ENCODE measurements around the gene FOXK1.

The FOXK1 gene

DNA sequence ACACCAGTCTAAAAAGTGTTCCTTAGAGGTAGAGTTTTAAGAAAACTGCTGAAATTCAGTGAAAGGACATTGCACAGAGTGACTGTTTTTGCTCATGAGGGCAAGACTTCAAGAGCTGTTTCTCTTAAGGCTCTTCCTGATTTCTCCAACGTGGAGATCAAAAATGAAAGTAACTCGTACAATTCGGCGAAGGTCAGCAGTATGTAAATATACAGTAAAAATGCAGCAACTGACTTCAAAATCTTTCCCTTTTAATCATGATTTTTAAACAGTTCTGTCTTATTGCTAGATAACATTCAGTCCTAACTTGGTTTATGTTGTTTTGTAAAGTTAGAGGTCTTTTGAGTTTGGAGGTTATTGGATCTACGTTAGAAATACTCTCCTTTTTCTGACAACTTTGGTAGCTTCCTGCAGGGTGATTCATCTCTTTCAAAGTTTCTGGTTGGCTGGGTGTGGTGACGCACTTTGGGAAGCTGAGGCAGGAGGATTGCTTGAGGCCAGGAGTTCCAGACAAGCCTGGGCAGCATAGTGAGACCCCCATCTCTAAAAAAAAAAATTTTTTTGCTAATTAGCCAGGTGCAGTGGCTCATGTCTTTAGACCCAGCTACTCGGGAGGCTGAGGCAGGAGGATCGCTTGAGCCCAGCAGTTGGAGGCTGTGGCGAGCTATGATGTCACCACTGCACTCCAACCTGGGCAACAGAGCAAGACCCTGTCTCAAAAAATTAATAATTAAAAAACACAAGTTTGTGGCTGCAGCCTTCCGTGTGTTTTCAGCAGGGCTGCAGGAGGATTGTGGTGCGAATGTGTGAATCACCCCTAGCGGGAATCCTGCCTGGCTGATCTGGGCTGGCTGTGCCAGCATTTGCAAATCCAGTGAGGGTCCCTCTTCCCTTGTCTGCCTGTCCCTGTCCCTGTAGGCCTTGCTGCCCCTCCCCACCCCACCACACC lies 64.2 kb downstream of the FOXK1 start:
- DNase-seq, result peak; percentile 45

DNA sequence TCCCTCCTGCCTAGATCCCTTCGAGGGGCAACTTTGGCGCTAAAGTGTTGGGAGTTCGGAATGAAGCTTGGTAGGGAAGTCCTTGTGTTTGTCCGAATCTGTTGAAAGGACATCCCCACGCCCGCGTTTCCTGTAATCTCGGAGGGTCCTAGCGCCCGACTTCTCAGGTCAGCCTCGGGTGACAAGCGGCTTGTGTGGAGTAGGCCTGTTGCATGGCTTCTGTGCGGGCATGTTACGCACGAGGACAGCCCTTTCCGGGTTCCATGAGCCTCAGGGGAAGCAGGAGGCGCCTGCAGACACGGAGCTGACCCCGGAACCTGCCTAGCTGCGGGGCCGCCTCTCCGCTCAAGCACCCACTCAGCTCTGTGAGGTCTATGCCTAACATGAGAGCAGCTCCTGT lies 64.9 kb downstream of the FOXK1 start:
- no peak for DNase-seq

DNA sequence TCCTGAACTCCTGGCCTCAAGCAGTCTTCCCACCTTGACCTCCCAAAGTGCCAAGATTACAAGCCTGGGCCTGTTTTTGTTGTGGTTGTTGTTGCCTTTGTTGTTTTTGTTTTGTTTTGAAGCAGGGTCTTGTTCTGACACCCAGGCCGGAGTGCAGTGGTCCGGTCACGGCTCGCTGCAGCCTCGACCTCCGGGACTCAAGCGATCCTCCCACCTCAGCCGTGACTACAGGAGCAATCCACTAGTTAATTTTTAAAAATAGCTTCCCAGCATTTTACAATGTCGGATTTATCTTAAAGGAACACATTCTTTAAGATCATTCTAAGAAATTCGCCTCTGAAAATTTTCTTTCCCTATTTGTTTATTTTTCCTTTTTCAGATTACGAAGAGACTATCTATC lies 65.7 kb downstream of the FOXK1 start:
- no peak for DNase-seq

DNA sequence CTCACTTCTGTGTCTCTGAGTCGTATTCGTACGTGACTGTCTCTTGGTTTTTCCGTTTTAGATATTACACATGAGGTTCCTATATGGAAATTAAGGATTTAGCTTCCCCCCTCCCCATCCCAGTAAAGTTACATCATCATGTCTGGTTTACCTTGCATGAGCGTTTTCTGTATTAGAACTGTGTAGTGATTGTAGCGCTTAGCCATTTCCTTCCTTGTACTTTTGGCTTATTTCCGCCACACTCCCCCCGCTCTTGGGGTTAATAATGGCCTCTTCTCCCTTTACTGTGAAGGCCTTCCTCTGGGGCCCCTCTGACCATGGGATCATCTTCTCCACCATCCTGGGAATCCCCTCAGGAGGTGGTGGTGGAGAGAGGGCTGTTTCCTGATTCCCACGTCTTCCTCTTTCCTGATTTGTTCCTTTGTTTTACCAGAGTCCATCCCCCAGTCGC lies 66.2 kb downstream of the FOXK1 start:
- DNase-seq, result no peak

DNA sequence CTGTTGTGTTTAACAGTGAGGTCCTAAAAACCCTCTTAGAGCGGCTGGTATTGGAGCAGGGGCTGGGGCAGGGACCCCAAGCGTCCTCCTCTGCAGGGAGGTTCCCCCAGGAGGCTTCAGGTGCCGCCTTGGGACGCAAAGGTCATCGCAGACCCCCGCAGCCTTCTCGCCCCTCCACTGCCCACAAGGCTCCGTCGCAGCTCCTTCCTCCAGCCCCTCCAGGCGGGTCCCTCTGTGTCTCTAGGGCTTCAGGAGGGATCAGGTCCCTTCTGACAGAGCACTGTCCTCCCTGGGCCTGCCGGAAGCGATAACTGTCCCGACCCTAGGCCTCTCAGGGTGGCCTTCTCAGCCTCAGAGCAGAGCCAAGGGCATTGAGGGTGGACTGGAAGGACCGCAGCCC lies 67.3 kb downstream of the FOXK1 start:
- DNase-seq, result no peak

DNA sequence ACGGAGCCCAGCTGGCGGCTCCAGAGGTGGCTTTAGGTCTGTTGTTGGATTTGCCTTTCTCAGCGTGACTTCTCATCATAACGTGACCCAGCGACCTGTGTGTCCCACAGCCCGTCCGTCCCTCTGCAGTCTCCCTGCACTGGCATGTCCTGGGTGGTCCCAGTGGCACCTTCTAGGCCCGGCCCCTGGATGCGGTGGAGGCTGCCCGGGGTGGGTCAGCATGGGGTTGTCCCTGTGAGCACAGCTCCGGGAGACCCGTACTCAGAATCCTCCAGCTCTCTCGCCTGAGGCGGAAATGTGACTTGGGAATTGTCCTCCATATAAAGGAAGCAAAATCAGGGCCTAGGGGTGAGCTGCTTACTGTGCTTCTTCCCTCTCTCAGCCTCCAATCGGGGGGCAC lies 67.7 kb downstream of the FOXK1 start:
- no peak for DNase-seq

DNA sequence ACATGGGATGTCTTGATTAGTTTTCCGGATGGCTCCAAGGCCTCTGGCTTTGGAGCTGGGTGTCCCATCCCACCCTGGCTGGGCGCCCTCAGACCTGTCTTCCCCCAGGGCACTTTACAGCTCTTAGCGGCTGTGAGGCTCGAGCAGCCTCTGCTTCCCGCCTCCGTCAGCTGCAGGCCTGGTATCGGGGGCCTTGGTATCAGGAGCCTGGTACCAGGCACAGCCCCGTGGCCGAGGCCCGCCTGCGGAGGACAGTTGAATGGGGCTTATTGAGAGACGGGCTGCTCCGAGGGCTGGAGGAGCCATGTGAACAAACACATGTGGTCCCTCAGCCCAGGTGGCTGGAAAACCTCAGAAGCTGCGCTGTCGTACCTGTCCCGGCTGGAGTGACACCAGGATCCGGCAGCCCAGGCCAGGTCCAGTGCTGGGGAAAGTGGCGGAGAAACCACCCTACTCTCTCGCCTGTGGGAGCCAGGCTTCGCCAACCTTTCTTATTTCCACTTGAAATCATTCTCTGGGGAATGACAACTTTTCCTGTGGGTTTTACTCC lies 69.4 kb downstream of the FOXK1 start:
- no peak for DNase-seq

DNA sequence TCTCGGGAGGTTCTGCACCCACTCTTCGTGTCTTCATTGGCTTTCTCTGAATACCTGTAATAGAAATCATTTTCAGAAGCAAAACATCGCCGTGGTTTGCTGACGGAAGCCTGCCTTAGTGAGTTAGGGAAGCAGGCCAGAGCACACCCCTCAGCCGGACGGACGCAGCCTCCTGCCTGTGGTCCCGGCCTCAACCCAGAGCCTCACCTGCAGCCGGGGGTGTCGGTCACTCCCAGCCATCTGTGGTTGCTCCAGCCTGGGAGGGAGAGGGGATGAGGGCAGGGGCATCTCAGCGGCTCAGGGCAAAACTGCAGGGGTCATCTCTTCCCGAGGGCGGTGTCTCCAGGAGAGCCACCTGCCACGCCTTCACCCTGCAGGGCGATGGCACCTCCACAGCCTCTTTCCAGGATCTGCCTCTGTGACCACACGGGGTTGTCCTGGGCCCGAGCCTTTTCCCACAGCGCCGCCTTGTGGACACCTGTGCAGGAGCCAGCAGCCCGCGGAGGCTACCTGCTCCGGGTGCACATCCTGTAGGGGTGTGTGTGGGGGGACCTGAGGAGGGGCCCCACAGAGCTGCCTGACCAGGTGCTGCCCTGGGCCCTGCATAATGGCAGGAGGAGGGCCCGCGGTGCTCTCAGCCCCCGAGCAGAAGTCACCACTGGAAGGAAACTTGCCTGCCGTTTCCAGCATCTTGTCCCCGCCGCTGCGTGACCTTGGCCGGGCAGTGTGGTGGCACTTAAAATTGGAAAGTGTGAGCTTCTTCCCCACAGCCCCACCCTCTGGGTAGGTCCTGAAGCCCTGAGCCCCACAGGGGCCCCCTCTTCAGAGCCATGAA lies 71.7 kb downstream of the FOXK1 start:
- peak; percentile 85 for DNase-seq

DNA sequence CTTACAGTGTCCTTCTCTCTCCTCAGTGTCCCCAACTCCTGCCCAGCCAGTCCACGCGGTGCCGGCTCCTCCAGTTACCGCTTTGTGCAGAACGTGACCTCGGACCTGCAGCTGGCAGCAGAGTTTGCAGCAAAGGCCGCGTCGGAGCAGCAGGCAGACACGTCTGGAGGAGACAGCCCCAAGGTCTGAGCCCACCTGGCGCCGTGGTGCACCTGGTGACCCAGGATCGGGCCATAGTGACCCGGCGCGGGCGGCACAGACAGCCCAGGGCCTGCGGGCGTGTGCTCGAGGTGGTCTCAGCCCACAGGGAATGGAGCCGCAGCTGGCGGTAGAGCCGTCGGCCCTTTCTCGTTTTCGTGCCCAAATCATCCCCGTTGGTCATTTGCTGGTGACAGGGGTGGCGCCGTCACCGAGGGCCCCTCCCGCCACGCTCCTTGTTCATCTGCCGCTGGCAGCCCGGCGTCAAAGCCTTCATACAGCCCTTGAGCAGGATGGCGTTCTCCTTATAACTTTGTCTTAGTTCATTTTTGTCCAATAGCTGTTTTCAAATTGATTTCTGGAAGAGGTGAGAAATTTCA lies 72.4 kb downstream of the FOXK1 start:
- no peak for DNase-seq

DNA sequence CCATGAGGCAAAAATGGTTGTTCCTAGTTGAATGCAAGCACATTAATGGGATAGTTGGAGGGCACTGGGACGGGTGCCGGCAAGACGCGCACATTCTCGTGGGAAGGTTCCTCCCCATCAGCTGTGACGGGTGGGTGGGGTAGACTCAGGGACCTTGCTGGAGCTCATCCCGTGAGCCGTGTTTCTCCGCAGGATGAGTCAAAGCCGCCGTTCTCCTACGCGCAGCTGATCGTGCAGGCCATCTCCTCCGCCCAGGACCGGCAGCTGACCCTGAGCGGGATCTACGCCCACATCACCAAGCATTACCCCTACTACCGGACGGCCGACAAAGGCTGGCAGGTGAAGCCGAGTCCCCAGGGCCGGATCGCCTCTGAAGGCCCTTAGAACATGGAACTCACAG lies 73.0 kb downstream of the FOXK1 start:
- DNase-seq, result no peak

DNA sequence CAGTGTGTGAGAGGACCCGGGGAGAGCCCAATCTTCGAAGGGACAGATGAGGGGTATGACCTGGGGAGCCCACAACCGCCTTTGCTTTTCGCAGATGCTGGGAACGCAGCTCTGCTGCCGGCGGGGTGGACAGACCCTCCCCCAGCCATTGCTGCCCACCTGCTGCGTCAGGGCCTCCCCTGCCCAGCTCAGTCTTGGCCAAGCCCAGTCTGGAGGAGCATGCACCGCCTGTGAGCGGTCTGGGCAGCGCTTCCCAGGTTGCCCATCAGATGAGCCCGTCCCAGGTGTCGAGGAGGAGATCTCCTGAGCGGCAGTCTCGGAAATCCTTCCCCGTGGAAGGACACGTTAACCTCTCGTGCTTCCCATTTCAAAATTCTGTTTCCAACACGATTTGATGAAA lies 76.0 kb downstream of the FOXK1 start:
- DNase-seq, result no peak

DNA sequence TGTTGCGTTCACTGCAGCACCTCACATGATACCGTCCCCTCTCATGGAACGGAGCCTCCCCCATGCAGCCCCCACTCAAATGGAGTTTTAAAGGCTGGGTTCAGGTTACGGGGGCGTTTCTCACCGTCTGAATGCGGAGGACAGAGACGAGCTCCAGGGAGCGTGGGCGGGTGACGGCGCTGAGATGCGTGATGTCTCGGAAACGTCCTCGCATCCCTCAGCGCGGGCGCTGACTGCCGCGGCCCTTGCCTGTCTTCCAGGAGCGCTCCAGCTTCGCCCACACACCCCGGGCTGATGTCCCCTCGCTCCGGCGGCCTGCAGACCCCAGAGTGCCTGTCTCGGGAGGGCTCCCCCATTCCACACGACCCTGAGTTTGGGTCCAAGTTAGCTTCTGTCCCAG lies 76.7 kb downstream of the FOXK1 start:
- DNase-seq, result no peak

DNA sequence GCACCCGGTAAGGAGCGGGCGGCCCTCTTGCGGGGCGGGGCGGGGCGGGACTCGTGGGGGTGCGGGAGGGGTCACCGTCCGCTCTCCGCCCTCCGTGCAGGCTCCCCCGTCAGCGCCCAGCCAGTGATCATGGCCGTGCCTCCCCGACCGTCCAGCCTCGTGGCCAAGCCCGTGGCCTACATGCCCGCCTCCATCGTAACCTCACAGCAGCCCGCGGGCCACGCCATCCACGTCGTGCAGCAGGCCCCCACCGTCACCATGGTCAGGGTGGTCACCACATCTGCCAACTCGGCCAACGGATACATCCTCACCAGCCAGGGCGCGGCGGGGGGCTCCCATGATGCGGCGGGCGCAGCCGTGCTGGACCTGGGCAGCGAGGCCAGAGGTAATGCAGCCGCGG lies 77.1 kb downstream of the FOXK1 start:
- no peak for DNase-seq

DNA sequence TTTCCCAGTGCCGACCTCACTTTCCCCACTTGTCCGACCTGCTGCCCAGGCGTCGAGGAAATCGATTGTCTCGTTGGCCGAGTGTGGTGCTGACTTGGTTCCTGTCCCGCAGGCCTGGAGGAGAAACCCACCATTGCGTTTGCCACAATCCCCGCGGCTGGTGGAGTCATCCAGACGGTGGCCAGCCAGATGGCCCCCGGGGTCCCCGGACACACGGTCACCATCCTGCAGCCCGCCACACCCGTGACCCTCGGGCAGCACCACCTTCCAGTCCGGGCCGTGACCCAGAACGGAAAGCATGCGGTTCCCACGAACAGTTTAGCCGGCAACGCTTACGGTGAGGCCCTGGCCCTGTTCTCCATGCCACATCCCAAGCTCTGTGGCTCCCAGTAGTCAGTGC lies 78.9 kb downstream of the FOXK1 start:
- DNase-seq, result no peak

DNA sequence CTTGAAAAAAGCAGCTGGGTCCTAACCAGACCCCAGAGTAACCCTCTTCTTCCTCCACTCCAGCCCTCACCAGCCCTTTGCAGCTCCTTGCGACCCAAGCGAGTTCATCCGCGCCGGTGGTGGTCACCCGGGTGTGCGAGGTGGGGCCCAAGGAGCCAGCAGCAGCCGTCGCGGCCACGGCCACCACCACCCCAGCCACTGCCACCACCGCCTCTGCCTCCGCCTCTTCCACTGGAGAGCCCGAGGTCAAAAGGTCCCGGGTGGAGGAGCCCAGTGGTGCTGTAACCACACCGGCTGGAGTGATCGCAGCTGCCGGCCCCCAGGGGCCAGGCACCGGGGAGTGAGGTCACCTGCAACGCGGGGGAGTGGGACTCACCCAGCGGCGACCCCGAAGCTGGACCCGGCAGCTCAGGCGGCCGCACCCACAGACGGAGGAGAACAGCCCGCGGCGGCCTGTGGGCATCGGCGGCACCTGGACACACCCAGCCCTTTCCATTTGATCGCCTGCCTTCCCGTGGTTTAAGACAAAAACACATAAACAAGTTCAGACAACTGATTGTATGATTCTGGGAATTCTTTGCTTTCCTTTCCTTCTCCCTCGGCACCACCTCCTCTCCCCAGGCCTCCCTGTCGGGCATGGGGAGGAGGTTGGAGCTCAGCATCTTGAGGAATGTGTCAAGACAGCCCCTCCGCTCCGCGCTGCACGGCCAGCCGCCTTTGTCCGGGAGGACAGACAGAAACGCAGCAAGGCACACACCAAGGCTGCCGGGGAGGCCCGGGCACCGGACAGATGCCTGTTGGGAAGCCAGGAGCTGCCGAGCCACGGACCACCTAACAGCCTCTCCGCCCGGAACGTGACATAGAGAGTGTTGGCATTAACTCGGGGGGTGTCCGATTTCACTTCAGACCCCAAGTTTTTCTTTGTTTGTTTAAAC lies 80.3 kb downstream of the FOXK1 start:
- DNase-seq, result no peak

DNA sequence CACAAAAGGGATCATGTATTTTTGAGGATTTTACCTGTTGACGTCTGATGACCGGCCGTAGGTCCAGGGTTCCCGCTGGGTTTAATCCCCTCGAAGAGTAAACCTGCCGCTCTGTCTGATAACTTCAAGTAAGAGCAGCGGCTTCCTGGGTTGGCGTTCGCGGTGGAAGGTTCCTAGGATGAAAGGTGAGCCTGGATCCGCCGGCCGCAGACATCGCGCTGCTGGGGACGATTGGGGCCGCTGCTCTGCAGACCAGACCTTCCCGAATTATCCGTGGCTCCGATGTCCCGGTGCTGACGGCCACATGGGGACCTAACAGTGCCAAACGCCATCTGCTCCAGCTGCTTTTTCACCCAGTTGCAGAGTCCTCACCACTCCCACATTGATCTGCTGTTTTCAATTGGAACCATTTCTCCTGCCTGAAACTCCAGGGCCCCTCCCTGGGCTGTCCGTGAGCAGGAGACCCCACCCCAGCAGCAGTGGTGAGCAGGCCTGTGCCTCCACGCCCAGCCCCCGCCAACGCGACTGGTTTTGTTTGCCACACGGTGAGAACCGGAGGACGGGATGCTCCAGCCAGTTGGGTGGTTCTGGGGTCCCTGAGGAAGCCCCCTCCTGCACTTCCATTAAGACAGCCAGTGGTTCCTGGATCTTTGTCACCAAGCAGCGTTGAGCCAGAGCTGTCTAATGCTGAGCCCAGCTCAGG lies 81.1 kb downstream of the FOXK1 start:
- no peak for DNase-seq

DNA sequence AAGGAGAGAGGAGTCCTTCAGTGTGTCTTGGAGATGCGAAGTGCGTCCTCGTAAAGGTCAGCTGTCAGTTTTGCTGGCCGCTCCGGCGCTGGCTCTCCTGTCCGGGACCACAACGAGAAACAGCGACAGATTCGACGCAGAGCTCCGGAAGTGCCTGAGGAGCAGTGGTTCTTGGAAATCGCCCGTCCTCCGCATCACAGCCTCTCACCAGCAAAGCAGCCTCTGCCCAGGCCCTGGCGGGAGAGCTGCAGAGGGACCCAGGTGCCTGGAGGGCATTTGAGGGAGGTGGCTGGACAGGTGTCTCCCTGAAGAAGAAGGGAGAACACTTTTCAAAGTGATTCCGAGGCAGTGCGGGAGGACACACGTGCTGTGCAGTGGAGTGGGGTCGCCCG lies 81.7 kb downstream of the FOXK1 start:
- no peak for DNase-seq

DNA sequence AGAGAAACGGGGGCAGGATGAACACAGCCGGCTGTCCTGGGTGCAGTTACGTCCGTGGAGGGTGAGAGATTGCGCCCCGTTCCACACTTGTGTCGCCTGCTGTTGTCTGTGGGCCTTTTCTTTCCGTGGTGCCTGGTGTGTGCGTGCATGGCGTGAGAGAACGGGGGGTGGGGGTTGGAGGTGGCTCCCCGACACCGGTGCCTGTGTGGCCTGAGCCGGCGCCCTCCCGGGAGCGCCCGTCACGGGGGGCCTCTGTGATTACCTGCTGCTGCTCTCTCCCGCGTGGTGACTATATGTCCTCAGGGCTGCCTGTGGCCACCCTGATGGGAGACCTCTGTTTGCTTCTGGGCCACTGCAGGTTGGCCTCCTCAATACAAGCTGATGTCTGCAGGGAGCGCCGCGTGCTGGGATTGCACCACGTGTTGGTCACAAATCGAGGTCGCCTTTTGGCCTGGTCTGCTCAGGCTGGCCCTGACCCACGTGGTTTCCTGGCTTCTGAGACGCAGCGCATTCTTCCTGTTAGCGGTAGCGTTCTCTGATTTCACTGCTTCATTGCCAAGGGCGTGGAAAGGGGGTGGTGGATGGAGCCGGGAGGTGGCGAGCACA lies 82.4 kb downstream of the FOXK1 start:
- no peak for DNase-seq

DNA sequence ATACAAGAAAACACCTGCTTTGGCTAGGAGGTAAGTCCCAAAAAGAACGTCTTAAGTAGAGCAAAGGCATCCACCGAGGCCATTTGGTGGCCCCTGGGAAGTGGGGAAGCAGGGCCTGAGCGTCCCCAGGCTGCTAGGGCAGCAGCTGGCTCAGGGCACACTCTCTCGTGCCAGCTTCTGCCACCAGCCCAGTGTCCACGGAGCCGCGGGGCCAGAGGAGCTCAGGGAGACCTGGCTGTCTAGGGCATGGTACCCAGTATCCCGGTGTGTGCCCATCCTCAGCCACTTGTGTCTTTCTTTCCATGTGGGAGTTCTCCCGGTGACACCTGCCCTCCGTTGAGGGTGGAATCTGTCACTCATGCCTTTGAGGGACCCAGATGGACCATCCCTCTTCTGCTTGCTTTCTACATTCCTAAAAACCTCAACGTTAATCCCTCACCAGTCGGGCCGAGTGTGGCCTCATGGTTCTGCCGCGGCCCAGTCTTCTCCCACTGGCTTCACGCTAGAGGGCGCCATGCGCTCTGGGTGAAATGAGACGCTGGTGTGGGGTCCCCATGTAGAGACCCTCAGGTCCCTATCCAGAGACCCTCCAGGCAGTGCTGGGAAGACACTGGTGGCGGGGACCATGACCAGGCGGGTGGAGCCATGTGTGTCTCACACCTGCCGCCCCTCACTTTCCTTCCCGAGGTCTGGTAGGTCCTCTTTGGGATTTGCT lies 83.8 kb downstream of the FOXK1 start:
- DNase-seq, result no peak

Measured in CD4-positive, alpha-beta T cell treated with Interleukin-17A for 1 hour (primary cell).